HPDE6-E6E7 (cell line): ENCODE results near the gene CHIC2.
A peak's percentile ranks its signal among the peaks of the same experiment; 100 is the strongest.

Source experiments
- DNase-seq: peaks from one replicate; pipeline ENCODE4 v3.0.0; 2011; ENCODE audit warnings: missing footprints; ENCODE audit errors: extremely low spot score

The CHIC2 gene

GRCh38 chr4:54006755-54007154, 57.6 kb downstream of the CHIC2 start:
- no peak for DNase-seq

DNA sequence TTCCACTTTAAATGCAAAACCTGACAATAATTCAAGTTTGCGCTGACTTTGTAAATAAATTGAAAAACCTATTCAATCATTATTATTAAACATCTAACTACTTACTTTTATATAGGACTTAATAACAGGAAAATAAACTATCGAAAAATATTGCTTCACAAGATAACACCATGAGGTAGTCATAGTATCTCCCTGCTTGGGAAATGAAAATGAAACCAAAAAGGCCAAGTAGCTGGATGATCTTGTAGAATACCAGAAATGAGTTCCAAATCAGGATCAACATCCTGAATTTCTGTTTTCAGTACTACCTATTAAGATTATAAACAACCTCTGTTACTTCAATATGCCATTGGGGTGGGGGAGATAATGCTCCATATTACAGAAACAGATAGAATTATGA, 58.9 kb downstream of the CHIC2 start:
- DNase-seq = peak; percentile 21

- DNase-seq = no peak
Observed at GRCh38 chr4:54004463-54004862, 59.9 kb downstream of the CHIC2 start.

DNA sequence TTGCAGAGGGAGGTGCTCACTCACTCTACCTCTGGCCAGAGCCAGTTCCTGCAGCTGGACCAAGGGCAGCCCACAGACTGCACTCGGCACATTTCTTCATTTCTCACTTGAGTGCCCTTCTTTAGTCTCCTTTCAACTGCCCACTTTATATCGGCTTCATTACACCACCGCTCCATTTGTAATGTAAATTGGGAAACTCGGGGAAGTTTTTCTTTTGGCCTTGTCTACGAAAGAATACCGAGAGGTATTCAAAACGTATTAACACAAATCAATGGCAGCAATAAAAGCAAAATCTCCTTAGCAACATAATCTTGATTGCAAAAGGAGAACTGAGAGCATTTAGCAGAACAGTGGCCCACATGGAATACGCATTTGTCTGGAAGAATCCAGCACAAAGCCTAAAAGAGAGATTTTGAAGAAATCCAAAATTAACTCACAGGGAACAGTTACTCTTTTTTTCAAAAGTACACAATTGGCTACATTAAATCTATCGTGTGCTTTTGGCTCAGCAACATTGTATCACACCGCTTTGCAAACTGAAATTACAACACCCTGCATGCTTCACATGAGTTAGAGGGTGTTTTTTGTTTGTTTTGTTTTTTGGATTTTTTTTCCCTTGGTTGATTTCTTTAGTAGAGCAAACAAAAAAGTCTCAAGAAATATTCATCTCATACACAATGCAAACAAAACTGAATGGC, 62.6 kb downstream of the CHIC2 start:
- no peak for DNase-seq

GRCh38 chr4:53997898-53998297, 66.5 kb downstream of the CHIC2 start:
- DNase-seq = no peak

GRCh38 chr4:53994382-53995102, 69.9 kb downstream of the CHIC2 start:
- no peak for DNase-seq

DNA sequence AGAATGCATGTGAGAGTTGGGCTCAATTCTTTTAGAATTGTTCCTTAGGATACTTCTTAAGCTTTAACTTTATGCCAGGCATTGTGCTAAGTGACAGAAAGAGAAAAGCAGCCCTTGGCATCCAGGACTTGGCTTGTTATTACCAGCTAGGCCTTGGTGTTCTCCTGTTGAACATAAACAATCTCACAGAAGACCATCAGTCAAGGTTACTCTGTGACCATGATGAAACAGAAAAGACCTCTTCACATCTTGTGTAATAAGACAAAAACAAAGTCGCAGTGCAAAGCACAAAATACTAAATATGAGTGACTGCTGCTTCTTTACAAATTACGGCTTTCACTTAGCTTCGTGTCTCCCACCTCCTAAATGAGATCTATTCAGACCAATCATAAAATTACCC, 71.6 kb downstream of the CHIC2 start:
- DNase-seq = no peak

- peak; percentile 59 for DNase-seq
Observed at GRCh38 chr4:53991821-53992220, 72.6 kb downstream of the CHIC2 start.

DNA sequence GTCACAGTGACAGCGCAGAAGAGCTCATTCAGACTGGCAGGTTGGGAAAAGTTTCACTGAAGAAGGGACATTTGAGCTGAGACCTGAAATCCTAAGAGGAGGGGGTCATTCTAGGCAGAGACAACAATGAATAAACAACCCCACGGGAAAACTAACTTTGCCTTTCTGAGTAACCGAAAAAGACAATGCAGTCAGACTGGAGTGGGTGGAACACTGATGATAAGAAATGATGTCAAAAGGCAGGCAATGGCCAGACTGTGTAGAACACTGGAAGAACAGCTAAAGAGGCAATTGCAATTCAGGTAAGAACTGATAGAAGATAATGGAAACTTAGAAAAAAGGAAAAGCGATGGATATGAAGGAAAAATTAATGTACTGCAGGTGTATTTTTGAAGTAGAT, 73.8 kb downstream of the CHIC2 start:
- DNase-seq = no peak

DNA sequence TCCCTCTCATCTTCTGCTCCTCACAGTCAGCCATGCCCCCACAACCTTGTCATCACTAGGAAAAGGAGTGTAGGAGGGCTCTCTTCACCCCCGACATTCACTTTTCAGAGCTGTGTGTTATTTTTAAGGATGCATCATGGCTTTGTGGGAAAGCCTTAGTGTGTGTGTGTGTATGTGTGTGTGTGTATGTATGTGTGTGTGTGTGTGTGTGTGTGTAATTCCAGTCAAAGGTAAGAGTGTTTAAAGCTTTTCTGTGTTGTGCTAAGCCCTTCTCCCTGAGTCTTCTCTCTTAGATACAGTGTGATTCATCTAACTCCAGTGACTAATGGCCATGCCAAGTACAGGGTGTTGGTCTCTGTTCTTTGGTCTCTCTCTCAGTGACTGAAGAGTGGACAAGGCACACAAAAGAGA, 76.6 kb downstream of the CHIC2 start:
- DNase-seq = peak; percentile 66

- no peak for DNase-seq
Observed at GRCh38 chr4:53986062-53986461, 78.3 kb downstream of the CHIC2 start.

GRCh38 chr4:53981567-53981966, 82.8 kb downstream of the CHIC2 start:
- DNase-seq = no peak

DNA sequence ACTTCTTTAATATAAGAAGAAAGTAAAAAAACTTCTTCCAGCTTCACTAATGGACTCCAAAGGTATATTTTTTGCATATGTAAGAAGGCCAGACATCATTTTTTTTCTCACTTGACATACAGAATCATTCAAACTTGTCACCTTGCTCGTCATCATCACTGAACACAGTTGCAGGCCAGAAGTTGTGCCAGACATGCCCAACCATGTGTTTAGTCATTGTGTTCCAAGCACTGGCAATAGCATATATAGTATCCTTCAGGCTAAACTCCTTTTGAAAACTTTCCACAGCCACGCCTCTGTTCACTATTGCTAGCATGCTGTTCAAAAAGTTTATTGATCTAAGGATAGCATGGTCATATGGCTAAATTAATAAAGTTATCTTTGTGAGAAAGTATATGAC, 83.3 kb downstream of the CHIC2 start:
- no peak for DNase-seq

DNA sequence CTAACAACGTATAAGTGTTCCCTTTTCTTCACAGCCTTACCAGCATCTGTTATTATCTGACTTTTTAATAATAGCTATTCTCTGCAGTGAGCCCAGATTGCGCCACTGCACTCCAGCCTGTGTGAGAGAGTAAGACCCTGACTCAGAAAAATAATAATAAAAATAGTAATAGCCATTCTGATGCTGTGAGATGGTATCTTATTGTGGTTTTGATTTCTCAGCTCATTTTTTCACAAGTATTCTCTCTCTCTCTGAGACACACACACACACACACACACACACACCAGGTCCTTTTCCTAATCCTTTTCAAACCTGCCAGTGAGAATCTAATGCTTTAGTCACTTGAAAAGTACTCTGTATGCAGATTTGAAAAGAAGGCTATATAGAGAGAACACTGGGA, 89.8 kb downstream of the CHIC2 start:
- DNase-seq = no peak

GRCh38 chr4:53967986-53968385, 96.4 kb downstream of the CHIC2 start:
- no peak for DNase-seq

DNA sequence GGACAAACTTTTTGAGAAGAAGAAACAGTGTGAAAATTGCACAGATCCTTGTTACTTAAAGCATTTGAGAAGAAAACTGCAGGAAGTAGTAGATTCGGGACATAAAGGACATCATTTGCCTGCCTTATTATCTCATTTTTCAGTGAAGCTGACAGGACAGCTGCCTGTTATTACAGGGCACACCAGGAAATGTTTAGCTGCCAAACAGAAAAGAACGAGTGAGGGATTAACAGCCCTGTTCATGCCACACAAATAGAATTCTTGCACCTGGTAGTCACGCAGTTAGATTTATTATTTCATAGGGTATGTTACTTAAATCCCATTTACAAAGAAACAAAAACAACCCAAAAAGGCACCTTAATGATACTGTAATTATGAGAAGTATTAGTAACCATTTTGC, 100.6 kb downstream of the CHIC2 start:
- DNase-seq = peak; percentile 22

GRCh38 chr4:53963336-53963735, 101.1 kb downstream of the CHIC2 start:
- no peak for DNase-seq

GRCh38 chr4:53962516-53963225, 101.7 kb downstream of the CHIC2 start:
- DNase-seq = peak; percentile 43

GRCh38 chr4:53961351-53961750, 103.1 kb downstream of the CHIC2 start:
- no peak for DNase-seq

- no peak for DNase-seq
Observed at GRCh38 chr4:53960843-53961242, 103.6 kb downstream of the CHIC2 start.
